Activated CD8-positive, alpha-beta T cell treated with anti-CD3 and anti-CD28 coated beads, Interleukin-2, amount 10 ng/mL, durations not matched to agents 7 days and 5 days (primary cell): Measurements from ENCODE around the gene MANEAL. TPM values are rescaled to one million over a fixed set of nuclear protein-coding genes. Genes with fewer than 3 reads are reported as not detected.

Experiments used
- ATAC-seq: fragments of 150-1000 bp; cut with Tn5 transposase; one replicate; pipeline ENCODE4 v1.10.0; 2021; ENCODE audit warnings: moderate library complexity
- CTCF ChIA-PET: fragments of 350-600 bp; sonication (Branson Sonifier 250); formaldehyde crosslinking; loops from one replicate; lab custom pipeline; 2021; ENCODE audit warnings: antibody characterized with exemption; lab: Charles Lee
- POLR2A ChIA-PET: fragments of 350-600 bp; sonication (Branson Sonifier 250); formaldehyde crosslinking; loops from one replicate; lab custom pipeline; 2021; ENCODE audit warnings: antibody characterized with exemption; lab: Charles Lee
- DNase-seq: peaks from one replicate; pipeline ENCODE4 v3.0.0-alpha.2; 2020
- H3K27ac Mint-ChIP-seq: one replicate; pipeline ENCODE4 v1.8.0; 2021; ENCODE audit warnings: mild to moderate bottlenecking, mixed read lengths
- H3K27me3 Mint-ChIP-seq: one replicate; pipeline ENCODE4 v1.8.0; 2021; ENCODE audit warnings: low read depth, mixed read lengths
- H3K36me3 Mint-ChIP-seq: one replicate; pipeline ENCODE4 v1.8.0; 2021; ENCODE audit warnings: low read depth, mixed read lengths
- H3K4me1 Mint-ChIP-seq: one replicate; pipeline ENCODE4 v1.8.0; 2021; ENCODE audit warnings: low read depth, mixed read lengths
- H3K4me3 Mint-ChIP-seq: one replicate; pipeline ENCODE4 v1.8.0; 2021; ENCODE audit warnings: mild to moderate bottlenecking, mixed read lengths
- H3K9me3 Mint-ChIP-seq: one replicate; pipeline ENCODE4 v1.8.0; 2022; ENCODE audit warnings: mixed read lengths; ENCODE audit not compliant: insufficient read depth
- total RNA-seq, 2 experiments: library from RNA; stranded (reverse); gene quantifications; one replicate each; pipeline ENCODE4 v1.2.3, GENCODE V29; 2021

MANEAL gene
- total RNA-seq, 2 experiments from 2014 or later = 1.2 to 2.5 TPM

GRCh38 chr1:37839676-37840075 lies 46.0 kb downstream of the MANEAL start:
- ATAC-seq (no peak), DNase-seq (no peak)
- H3K9me3 Mint-ChIP-seq = no peaks in the 10 kb centered on the region
- no peak overlapping the region for H3K4me3 Mint-ChIP-seq
- POLR2A ChIA-PET = interaction anchor here (1.6 kb wide), 1 partner anchor 20 kb away, joined by 3 read pairs; the partner anchor contains the start of gene MTF1
- CTCF ChIA-PET = interaction anchor here (1.0 to 2.2 kb wide), 2 partner anchors 11 to 28 kb away, joined by 4 to 9 read pairs; no protein-coding TSS in a partner anchor
- H3K27me3 Mint-ChIP-seq = no peaks in the 10 kb centered on the region
- peak overlapping the region; percentile 19 for H3K27ac Mint-ChIP-seq
- H3K4me1 Mint-ChIP-seq = peaks cover 8% of the 10 kb centered on the region
- peaks cover 40% of the 10 kb centered on the region for H3K36me3 Mint-ChIP-seq

- CTCF ChIA-PET = interaction anchor here (1.4 to 1.7 kb wide), 2 partner anchors 10 to 19 kb away, joined by 5 to 6 read pairs; partner anchors contain the start of gene MTF1
- no peak overlapping the region for H3K27ac Mint-ChIP-seq
- peaks cover 41% of the 10 kb centered on the region for H3K36me3 Mint-ChIP-seq
Measured at GRCh38 chr1:37840711-37841110, 47.1 kb downstream of the MANEAL start.

DNA sequence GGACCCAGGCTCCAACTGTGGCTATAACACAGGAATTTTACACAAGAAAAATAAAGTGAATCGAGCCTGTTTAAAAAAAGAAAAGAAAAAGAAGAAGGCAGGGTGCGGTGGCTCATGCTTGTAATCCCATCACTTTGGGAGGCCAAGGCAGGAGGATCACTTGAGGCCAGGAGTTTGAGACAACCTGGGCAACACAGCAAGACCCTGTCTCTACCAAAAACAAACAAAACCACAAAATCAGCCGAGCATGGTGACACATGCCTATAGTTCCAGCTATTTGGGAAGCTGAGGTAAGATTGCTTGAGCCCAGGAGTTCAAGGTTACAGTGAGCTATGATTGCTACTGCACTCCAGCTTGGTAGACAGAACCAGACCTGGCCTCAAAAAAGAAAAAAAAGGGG lies 48.0 kb downstream of the MANEAL start:
- no peak overlapping the region for H3K27ac Mint-ChIP-seq
- H3K4me3 Mint-ChIP-seq = no peak overlapping the region
- H3K27me3 Mint-ChIP-seq = no peaks in the 10 kb centered on the region
- ATAC-seq (no peak), DNase-seq (no peak)
- CTCF ChIA-PET = interaction anchor here (1.4 to 1.7 kb wide), 2 partner anchors 9 to 18 kb away, joined by 5 to 6 read pairs; partner anchors contain the start of gene MTF1
- peaks cover 41% of the 10 kb centered on the region for H3K36me3 Mint-ChIP-seq
- POLR2A ChIA-PET = no interaction called here
- peaks cover 26% of the 10 kb centered on the region for H3K4me1 Mint-ChIP-seq
- H3K9me3 Mint-ChIP-seq = no peaks in the 10 kb centered on the region

More at GRCh38 chr1:37840711-37841110, 47.1 kb downstream of the MANEAL start:
- Mint-ChIP-seq H3K9me3 (no peaks in the 10 kb centered on the region), H3K27me3 (no peaks in the 10 kb centered on the region), H3K4me1 (peaks cover 16% of the 10 kb centered on the region), H3K4me3 (no peak overlapping the region)
- DNase-seq (no peak), ATAC-seq (no peak)
- POLR2A ChIA-PET = no interaction called here

DNA sequence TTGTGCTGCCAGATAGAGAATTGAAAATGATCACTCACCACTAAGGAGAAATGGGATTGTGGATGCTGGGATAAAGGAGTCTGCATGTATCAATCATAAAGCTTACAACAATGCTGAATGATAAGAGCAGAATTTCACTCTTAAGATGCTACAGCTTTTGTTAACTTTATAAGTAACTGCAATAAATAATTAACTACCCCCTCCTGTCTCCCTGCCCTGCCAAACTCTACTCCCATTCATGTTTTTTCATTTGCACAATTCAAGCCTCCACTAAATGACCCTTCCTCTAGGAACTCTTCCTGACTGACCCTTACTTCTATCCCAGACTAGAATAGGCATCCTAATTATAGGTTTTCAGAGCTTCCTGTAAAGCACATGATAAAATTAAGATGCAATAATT lies 50.9 kb downstream of the MANEAL start:
- POLR2A ChIA-PET = no interaction called here

GRCh38 chr1:37845049-37845646 lies 51.5 kb downstream of the MANEAL start:
- Mint-ChIP-seq H3K4me1 (peaks cover 38% of the 10 kb centered on the region), H3K4me3 (no peak overlapping the region), H3K27me3 (no peaks in the 10 kb centered on the region), H3K9me3 (no peaks in the 10 kb centered on the region), H3K36me3 (peaks cover 34% of the 10 kb centered on the region), H3K27ac (no peak overlapping the region)
- no peak for DNase-seq
- ATAC-seq = no peak
- ChIA-PET POLR2A (interaction anchor here (0.9 kb wide), 1 partner anchor 38 kb away, joined by 3 read pairs; the partner anchor contains the start of gene C1orf122), CTCF (interaction anchor here (0.6 to 4.7 kb wide), 3 partner anchors 15 to 37 kb away, joined by 3 to 51 read pairs (median 3); partner anchors contain the start of genes C1orf122, MTF1 and YRDC)

More for the DNA sequence above, 50.9 kb downstream of the MANEAL start:
- ATAC-seq (no peak), DNase-seq (no peak)
- no peaks in the 10 kb centered on the region for H3K27me3 Mint-ChIP-seq
- no peak overlapping the region for H3K27ac Mint-ChIP-seq
- H3K4me3 Mint-ChIP-seq = no peak overlapping the region
- H3K4me1 Mint-ChIP-seq = peaks cover 38% of the 10 kb centered on the region
- CTCF ChIA-PET = interaction anchor here (1.1 to 4.7 kb wide), 2 partner anchors 16 to 36 kb away, joined by 3 to 51 read pairs; partner anchors contain the start of genes C1orf122, MTF1 and YRDC
- no peaks in the 10 kb centered on the region for H3K9me3 Mint-ChIP-seq
- H3K36me3 Mint-ChIP-seq = peaks cover 37% of the 10 kb centered on the region

GRCh38 chr1:37845786-37846185 lies 52.1 kb downstream of the MANEAL start:
- H3K27me3 Mint-ChIP-seq = no peaks in the 10 kb centered on the region
- no peaks in the 10 kb centered on the region for H3K9me3 Mint-ChIP-seq
- H3K36me3 Mint-ChIP-seq = peaks cover 31% of the 10 kb centered on the region
- POLR2A ChIA-PET = interaction anchor here (0.9 kb wide), 1 partner anchor 38 kb away, joined by 3 read pairs; the partner anchor contains the start of gene C1orf122
- H3K4me1 Mint-ChIP-seq = peaks cover 38% of the 10 kb centered on the region
- CTCF ChIA-PET = interaction anchor here (0.8 to 4.7 kb wide), 2 partner anchors 14 to 15 kb away, joined by 4 to 51 read pairs; partner anchors contain the start of gene MTF1
- peak overlapping the region; percentile 74 for H3K4me3 Mint-ChIP-seq
- H3K27ac Mint-ChIP-seq = peak overlapping the region; percentile 31
- ATAC-seq = no peak
- no peak for DNase-seq

- DNase-seq (peak; percentile 27), ATAC-seq (peak; percentile 54)
- Mint-ChIP-seq H3K27me3 (no peaks in the 10 kb centered on the region), H3K9me3 (no peaks in the 10 kb centered on the region), H3K27ac (peak overlapping the region; percentile 84), H3K4me1 (peaks cover 38% of the 10 kb centered on the region), H3K4me3 (peak overlapping the region; percentile 74), H3K36me3 (peaks cover 31% of the 10 kb centered on the region)
- POLR2A ChIA-PET = interaction anchor here (1.3 kb wide), 1 partner anchor 13 kb away, joined by 3 read pairs; the partner anchor contains the start of gene MTF1
- CTCF ChIA-PET = interaction anchor here (0.8 to 4.7 kb wide), 2 partner anchors 14 to 15 kb away, joined by 4 to 51 read pairs; partner anchors contain the start of gene MTF1
Measured at GRCh38 chr1:37846647-37847339, 53.1 kb downstream of the MANEAL start.

DNA sequence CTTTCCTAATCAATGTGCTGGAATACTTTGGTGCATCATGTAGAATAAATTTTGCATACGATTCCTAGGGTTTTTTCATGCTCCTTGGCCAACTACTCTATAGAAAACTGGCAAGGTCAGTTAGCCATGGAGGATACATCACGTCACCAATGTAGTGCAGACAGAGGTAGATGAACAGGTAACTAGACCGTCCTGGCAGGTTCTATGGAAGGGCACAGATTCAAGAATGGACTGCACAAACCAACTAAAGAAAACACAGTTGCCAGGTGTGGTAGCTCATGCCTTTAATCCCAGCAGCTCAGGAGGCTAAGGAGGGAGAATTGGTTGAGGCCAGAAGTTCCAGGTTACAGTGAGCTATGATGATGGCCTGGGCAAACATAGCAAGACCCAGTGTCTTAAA lies 55.8 kb downstream of the MANEAL start:
- Mint-ChIP-seq H3K27ac (no peak overlapping the region), H3K4me1 (peaks cover 46% of the 10 kb centered on the region), H3K9me3 (no peaks in the 10 kb centered on the region), H3K27me3 (no peaks in the 10 kb centered on the region), H3K4me3 (no peak overlapping the region), H3K36me3 (peaks cover 40% of the 10 kb centered on the region)
- ATAC-seq (no peak), DNase-seq (no peak)
- ChIA-PET CTCF (interaction anchor here (3.3 kb wide), 1 partner anchor 10 kb away, joined by 51 read pairs; the partner anchor contains the start of gene MTF1), POLR2A (interaction anchor here (1.1 kb wide), 1 partner anchor 9 kb away, joined by 4 read pairs; the partner anchor contains the start of gene MTF1)

DNA sequence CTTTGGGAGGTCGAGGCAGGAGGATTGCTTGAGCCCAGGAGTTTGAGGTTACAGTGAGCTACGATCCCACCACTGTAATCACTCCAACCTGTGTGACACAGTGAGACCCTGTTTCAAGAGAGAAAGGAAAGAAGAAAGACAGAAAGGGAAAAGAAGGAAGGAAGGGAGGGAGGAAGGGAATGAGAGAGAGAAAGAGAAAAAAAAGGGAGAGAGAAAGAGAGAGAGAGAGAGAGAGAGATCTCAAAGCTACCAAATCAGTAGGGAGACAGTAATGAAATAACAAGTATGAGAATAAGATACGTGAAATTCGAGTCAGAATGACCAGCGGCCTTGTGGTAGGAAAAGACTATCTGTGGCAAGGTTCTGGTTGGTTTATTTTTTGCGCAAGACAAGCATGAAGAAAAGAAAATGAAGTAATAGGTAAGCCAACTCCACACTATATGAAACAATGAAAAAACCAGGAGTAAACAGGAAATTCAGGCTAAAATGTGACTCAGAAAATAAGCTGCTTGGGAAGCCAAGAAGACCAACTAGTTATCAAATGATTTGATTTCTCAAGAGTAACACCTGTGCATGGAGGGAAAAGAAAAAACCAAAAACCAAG lies 56.8 kb downstream of the MANEAL start:
- POLR2A ChIA-PET = interaction anchor here (0.6 to 1.1 kb wide), 3 partner anchors 8 to 11 kb away, joined by 3 to 4 read pairs (median 4); partner anchors contain the start of gene MTF1
- ATAC-seq = no peak
- CTCF ChIA-PET = interaction anchor here (0.9 to 3.3 kb wide), 5 partner anchors 9 to 159 kb away, joined by 4 to 51 read pairs (median 6); partner anchors contain the start of gene MTF1

More for the DNA sequence above, 56.8 kb downstream of the MANEAL start:
- Mint-ChIP-seq H3K4me3 (no peak overlapping the region), H3K4me1 (peaks cover 44% of the 10 kb centered on the region), H3K27ac (no peak overlapping the region), H3K9me3 (no peaks in the 10 kb centered on the region), H3K27me3 (no peaks in the 10 kb centered on the region), H3K36me3 (peaks cover 38% of the 10 kb centered on the region)
- no peak for DNase-seq
